Karpas-422 (cell line): ENCODE measurements around the gene NCBP1. TPM values are rescaled to one million over a fixed set of nuclear protein-coding genes. Genes with fewer than 3 reads are reported as not detected.

Experiments
- DNase-seq: peaks from one replicate; pipeline ENCODE4 v3.0.0-alpha.2; 2015
- H2AFZ ChIP-seq: fragments of 200-600 bp; sonication (generic); 2 replicates; pipeline ENCODE4 v1.6.1; 2014; ENCODE audit warnings: antibody characterized with exemption, low read length, mixed read lengths
- H3K27ac ChIP-seq: fragments of 200-600 bp; sonication (generic); 2 replicates; pipeline ENCODE4 v1.5.1; 2014; ENCODE audit warnings: mild to moderate bottlenecking, low read length, moderate library complexity
- H3K27me3 ChIP-seq: fragments of 200-600 bp; sonication (generic); 2 replicates; pipeline ENCODE4 v1.6.1; 2014; ENCODE audit warnings: low read length, mixed read lengths
- H3K36me3 ChIP-seq: fragments of 200-600 bp; sonication (generic); 2 replicates; pipeline ENCODE4 v1.6.1; 2014; ENCODE audit warnings: low read length, mixed read lengths; ENCODE audit not compliant: insufficient read depth
- H3K4me1 ChIP-seq: fragments of 200-600 bp; sonication (generic); 2 replicates; pipeline ENCODE4 v1.6.1; 2014; ENCODE audit warnings: mild to moderate bottlenecking, low read length, mixed read lengths
- H3K4me2 ChIP-seq: fragments of 200-600 bp; sonication (generic); 2 replicates; pipeline ENCODE4 v1.6.1; 2014; ENCODE audit warnings: low read length, low read depth, mild to moderate bottlenecking; ENCODE audit not compliant: poor library complexity, severe bottlenecking
- H3K4me3 ChIP-seq: fragments of 200-600 bp; sonication (generic); 2 replicates; pipeline ENCODE4 v1.5.1; 2014; ENCODE audit warnings: mild to moderate bottlenecking, antibody characterized with exemption, low read length, mixed read lengths
- H3K79me2 ChIP-seq: fragments of 200-600 bp; sonication (generic); 2 replicates; pipeline ENCODE4 v1.6.1; 2014; ENCODE audit warnings: mild to moderate bottlenecking, low read length, mixed read lengths
- H3K9ac ChIP-seq: fragments of 200-600 bp; sonication (generic); 2 replicates; pipeline ENCODE4 v1.6.0; 2014; ENCODE audit warnings: low read length
- H3K9me2 ChIP-seq: fragments of 200-600 bp; sonication (generic), shearing (Covaris generic); replicated peaks from 2 replicates; pipeline ENCODE4 v1.6.0; 2014; ENCODE audit warnings: mild to moderate bottlenecking, low read length, moderate library complexity; ENCODE audit not compliant: insufficient read depth
- H3K9me3 ChIP-seq: fragments of 300-700, 200-600 bp; sonication (generic); 2 replicates; pipeline ENCODE4 v1.6.1; 2014; ENCODE audit warnings: low read length, mixed read lengths
- H4K20me1 ChIP-seq: fragments of 200-600 bp; sonication (generic); 2 replicates; pipeline ENCODE4 v1.6.1; 2014; ENCODE audit warnings: mild to moderate bottlenecking, antibody characterized with exemption, low read length, low read depth; ENCODE audit not compliant: insufficient read depth
- total RNA-seq: library from RNA; depleted of rRNA; stranded (reverse); fragments of >200 nt; shearing (Covaris generic); gene quantifications from 2 replicates; pipeline ENCODE4 v1.2.3, GENCODE V29; 2014; ENCODE audit warnings: low replicate concordance

NCBP1 gene
- total RNA-seq, 1 experiment from 2014 or later = 41.9 TPM

DNA sequence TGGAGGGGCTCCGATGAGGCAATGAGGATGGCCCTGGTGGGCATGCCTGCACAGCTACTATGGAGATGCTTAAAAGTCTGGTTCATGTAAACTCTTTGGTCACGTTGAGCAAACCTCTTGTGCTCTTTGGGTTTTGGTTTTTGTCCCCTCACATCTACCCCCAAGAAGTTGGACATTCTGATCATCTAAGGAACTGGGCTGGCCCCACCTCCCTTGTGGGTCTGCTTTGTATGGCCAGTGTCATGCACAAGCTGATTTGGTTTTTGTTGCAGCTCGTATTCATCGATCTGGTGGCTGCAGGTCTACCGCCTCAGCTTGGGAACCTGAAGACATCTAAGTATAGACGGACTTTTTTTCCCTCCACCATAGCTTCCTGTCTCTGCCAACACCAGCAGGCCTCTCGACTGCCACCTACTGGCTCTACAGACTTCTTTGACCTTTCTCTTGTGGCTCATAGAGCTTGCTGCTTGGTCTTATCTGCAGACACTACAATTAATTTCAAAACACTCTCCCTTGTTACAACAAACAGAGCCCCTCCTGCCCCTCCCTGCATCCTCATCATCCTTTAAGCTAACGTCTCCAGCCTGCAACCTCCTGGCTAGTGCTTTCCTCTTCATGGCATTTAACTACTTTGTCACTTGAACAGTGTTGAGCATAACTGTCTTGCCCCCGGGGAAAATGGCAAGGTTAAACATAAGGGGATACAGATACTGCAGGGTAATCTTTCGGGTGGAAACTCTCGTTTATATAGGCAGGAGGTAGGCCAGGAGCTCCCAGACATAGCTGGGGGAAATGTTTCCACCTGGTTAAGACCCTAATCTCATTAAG is 34.9 kb upstream of the NCBP1 start:
- no peak overlapping the region for H3K4me3 ChIP-seq

DNA sequence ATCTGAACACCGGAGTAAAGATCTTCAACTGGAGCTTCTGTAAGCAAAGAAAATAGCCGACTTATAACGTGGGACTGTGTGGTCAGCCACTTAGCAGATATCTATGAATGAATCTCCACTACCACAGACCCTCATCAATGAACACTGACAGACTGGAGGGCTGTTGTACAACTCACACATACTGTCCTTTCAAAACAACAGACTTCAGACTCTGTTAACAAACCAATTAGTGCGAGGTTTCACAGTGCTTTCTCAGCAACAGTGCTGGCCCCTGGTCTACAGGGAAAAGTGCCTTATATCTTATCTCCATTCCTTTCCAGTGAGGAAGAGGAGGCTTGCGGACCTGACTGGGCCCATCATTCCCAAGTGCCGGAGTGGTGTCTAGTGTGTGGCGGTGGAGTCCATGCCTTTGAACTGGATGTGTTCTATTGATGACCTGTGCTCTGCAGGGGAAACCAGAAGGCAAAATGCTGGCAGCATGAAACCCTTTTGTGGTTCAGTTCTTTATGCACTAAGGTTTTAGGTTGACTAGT is 34.2 kb upstream of the NCBP1 start:
- H3K9me2 ChIP-seq = no peaks in the 10 kb centered on the region
- peaks cover 3% of the 10 kb centered on the region; the same call in 1 of the 2 replicates for H3K4me1 ChIP-seq
- no peak overlapping the region for H3K4me2 ChIP-seq
- no peak overlapping the region for H3K9ac ChIP-seq
- H3K36me3 ChIP-seq = peaks cover 27% of the 10 kb centered on the region; the same call in 1 of the 2 replicates
- H3K27me3 ChIP-seq = no peaks in the 10 kb centered on the region
- no peak for DNase-seq
- no peaks in the 10 kb centered on the region for H3K79me2 ChIP-seq
- H3K4me3 ChIP-seq = no peak overlapping the region
- no peaks in the 10 kb centered on the region for H4K20me1 ChIP-seq
- H3K27ac ChIP-seq = no peak overlapping the region
- no peak overlapping the region for H2AFZ ChIP-seq
- no peaks in the 10 kb centered on the region for H3K9me3 ChIP-seq

More for the DNA sequence above, 34.9 kb upstream of the NCBP1 start:
- peak; percentile 92 for DNase-seq
- Histone ChIP-seq H3K9me3 (no peaks in the 10 kb centered on the region), H3K9ac (no peak overlapping the region), H3K36me3 (peaks cover 21% of the 10 kb centered on the region; the same call in 1 of the 2 replicates), H3K27ac (no peak overlapping the region), H4K20me1 (no peaks in the 10 kb centered on the region), H3K27me3 (no peaks in the 10 kb centered on the region), H3K79me2 (no peaks in the 10 kb centered on the region), H3K4me1 (peaks cover 10% of the 10 kb centered on the region), H3K9me2 (no peaks in the 10 kb centered on the region), H2AFZ (no peak overlapping the region), H3K4me2 (peak overlapping the region; percentile 16)

DNA sequence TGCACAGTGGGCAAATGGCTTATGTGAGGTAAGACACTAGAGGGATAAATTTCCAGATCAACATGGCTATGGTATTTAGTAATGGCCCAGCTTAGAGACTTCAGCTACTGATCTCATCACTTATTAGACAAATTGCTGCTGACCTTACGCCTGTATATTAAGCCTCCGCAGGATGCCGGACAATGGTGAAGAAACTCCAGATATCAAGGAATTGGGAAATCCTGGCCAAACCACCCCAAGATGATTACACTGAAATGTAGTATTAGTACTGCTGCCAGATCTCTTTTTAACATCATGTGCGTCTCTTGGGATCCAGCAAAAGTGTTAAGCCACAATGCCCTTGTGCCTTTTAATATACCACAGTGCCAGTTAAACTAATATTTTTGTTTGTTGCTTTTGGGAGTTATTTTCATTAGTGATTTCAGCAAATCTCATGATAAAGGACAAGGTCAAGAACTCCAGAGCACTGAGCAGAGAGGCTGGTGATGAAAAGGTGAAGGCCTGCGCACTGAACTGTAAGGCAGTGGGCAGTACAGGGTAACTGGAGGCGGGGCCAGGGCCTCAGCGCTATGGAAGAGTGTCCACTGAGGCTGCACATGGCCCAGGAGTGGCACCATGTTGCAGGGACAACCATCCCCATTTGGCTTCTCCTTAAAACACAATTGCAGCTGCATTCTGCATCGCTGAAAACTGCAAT is 32.9 kb upstream of the NCBP1 start:
- H3K4me2 ChIP-seq = no peak overlapping the region
- no peaks in the 10 kb centered on the region for H4K20me1 ChIP-seq
- no peak overlapping the region for H2AFZ ChIP-seq
- no peaks in the 10 kb centered on the region for H3K9me3 ChIP-seq
- H3K27ac ChIP-seq = no peak overlapping the region
- no peaks in the 10 kb centered on the region for H3K79me2 ChIP-seq
- H3K27me3 ChIP-seq = no peaks in the 10 kb centered on the region
- DNase-seq = no peak
- peaks cover 35% of the 10 kb centered on the region; the same call in 1 of the 2 replicates for H3K36me3 ChIP-seq
- no peak overlapping the region for H3K4me3 ChIP-seq
- H3K9ac ChIP-seq = no peak overlapping the region
- no peaks in the 10 kb centered on the region for H3K4me1 ChIP-seq
- H3K9me2 ChIP-seq = no peaks in the 10 kb centered on the region

DNA sequence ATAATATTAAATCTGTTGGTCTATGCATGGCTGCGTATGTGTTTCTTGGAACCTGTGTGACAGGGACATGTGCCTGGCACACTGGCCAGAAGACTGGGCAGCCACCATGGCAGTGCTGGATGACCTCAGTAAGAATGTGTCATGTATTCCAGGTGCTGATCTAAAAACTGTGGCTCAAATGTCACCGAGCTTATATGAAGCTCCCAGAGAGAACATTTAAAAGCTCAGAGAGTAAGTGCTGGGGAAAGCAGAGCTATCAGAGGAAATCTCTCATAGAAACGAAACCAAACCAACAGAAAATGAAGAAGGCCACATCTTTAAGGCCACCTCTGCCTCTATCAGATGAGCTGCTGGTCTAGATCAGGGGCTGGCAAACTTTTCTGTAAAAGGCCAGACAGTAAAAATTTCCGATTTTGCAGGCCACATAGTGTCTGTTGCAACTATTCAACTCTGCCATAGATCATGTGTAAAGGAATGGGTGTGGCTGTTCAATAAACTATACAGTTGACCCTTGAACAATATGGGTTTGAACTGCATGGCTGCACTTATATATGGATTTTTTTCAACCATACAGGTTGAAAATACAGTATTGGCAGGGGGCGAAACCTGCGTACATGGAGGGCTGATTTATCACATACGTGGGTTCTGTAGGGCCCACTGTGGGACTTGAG is 32.3 kb upstream of the NCBP1 start:
- Histone ChIP-seq H3K9ac (no peak overlapping the region), H3K9me3 (no peaks in the 10 kb centered on the region), H3K4me3 (no peak overlapping the region), H3K27me3 (no peaks in the 10 kb centered on the region), H4K20me1 (no peaks in the 10 kb centered on the region), H3K4me2 (no peak overlapping the region), H2AFZ (no peak overlapping the region), H3K4me1 (no peaks in the 10 kb centered on the region), H3K79me2 (no peaks in the 10 kb centered on the region), H3K36me3 (peaks cover 38% of the 10 kb centered on the region; the same call in 1 of the 2 replicates), H3K27ac (no peak overlapping the region), H3K9me2 (no peaks in the 10 kb centered on the region)
- no peak for DNase-seq

DNA sequence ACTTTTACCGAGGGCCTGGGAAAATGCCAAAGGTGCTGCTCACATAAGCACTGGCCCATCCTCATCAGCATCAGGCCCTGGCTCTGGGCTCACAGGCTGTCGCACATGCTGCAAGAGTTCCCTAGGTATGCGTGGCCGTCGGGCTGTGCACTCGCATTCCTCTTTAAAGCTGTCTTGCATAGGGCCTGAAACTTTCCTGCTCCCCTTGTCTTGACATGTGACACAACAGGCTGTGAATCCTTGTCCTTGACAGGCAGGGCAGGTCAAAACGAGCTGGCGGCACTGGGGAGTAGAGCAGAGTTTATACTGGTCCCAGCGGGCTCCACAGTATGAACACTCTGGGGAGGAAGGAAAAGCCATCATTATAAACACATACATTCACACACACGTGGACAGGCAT is 31.2 kb upstream of the NCBP1 start:
- Histone ChIP-seq H3K36me3 (peaks cover 40% of the 10 kb centered on the region; the same call in 1 of the 2 replicates), H3K9ac (no peak overlapping the region), H3K27me3 (no peaks in the 10 kb centered on the region), H4K20me1 (no peaks in the 10 kb centered on the region), H3K4me1 (no peaks in the 10 kb centered on the region), H3K79me2 (no peaks in the 10 kb centered on the region), H3K4me3 (no peak overlapping the region), H3K9me3 (no peaks in the 10 kb centered on the region), H2AFZ (no peak overlapping the region), H3K27ac (no peak overlapping the region), H3K4me2 (no peak overlapping the region), H3K9me2 (no peaks in the 10 kb centered on the region)
- no peak for DNase-seq

DNA sequence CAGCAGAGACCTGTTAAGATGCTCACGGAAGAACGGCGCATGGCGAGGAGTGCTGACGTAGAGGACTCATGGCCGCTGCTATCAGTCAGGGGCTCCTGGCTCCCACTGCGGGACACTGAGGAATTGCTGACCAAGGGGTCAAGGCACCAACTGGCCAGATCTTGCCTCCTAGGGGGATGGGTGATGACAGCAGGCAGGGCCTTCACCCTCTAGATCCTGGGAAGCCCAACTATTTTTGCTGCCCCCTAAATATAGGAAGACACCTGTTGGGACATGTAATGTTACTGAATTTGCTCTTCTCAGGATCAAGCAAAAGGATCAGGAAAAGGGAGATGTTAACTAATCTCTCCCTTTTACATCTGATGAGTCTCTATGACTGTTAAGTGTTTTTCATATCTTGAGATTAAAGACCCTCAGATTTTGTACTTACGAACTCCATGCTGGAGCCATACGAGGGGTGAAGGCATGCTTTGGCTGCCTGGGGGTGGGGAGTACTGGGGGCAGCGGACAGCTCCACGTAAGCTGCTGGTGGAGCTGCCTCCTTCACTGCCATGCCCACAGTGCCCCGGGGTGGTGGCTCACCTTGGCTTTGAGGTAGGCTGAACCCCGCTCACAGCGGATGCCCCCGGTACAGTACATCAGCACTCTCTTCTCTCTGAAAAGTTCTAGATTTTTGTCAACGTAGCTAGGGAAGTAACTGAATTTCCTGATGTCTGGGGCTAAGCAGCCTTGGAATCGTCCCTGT is 28.5 kb upstream of the NCBP1 start:
- no peak for DNase-seq
- no peaks in the 10 kb centered on the region for H4K20me1 ChIP-seq
- no peaks in the 10 kb centered on the region for H3K9me2 ChIP-seq
- H2AFZ ChIP-seq = no peak overlapping the region
- no peak overlapping the region for H3K4me2 ChIP-seq
- no peak overlapping the region for H3K9ac ChIP-seq
- H3K36me3 ChIP-seq = peaks cover 53% of the 10 kb centered on the region
- H3K27ac ChIP-seq = no peak overlapping the region
- no peaks in the 10 kb centered on the region for H3K9me3 ChIP-seq
- H3K27me3 ChIP-seq = no peaks in the 10 kb centered on the region
- no peaks in the 10 kb centered on the region for H3K4me1 ChIP-seq
- H3K79me2 ChIP-seq = 0 out of 2 replicates have a peak, but pooled peaks cover 3% of the 10 kb centered on the region
- H3K4me3 ChIP-seq = no peak overlapping the region

DNA sequence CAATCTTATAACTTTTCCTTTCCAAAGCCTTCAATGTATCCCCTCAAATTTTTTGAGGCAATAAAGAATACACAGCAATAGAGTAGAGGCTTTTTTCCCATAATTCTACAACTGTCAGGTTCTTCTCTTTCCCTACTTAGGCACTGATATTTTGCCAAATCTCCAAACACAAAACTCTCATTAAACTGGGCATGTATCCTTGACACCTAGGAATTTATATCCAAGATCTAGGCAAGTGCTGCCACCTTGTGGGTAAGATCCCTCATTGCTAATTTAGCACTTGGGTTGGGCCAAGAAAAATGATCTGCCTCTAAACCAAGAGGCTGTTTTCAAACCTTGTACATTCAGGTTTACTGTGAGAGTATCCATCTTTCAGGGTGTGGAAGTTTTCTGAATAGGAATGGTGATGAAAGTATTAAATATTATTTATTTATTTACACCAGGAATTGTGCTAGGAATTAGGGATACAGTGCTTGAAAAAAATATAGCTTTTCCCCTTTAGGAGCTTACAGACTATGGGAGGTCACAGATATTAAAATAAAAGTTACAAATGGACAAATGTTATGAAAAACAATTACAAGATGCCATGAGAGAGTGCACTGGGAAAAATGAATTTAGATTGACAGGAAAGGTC is 18.1 kb upstream of the NCBP1 start:
- Histone ChIP-seq H3K27ac (no peak overlapping the region), H3K9me2 (no peaks in the 10 kb centered on the region), H3K4me2 (no peak overlapping the region)

More for the DNA sequence above, 18.1 kb upstream of the NCBP1 start:
- no peak overlapping the region for H2AFZ ChIP-seq
- no peak overlapping the region for H3K4me3 ChIP-seq
- H3K79me2 ChIP-seq = peaks cover 16% of the 10 kb centered on the region
- peak; percentile 85 for DNase-seq
- H3K36me3 ChIP-seq = peaks cover 32% of the 10 kb centered on the region; the same call in 1 of the 2 replicates
- H3K4me1 ChIP-seq = peaks cover 3% of the 10 kb centered on the region; the same call in 1 of the 2 replicates
- no peaks in the 10 kb centered on the region for H3K9me3 ChIP-seq
- H4K20me1 ChIP-seq = no peaks in the 10 kb centered on the region
- H3K9ac ChIP-seq = no peak overlapping the region
- no peaks in the 10 kb centered on the region for H3K27me3 ChIP-seq
